Cardiac septum (tissue), 1 donor: ENCODE results near the gene MRNIP. TPM values are rescaled to one million over a fixed set of nuclear protein-coding genes. Genes with fewer than 3 reads are reported as not detected.

ENCODE experiments used
- microRNA-seq: library from miRNA; unstranded; fragments of <30 nt; microRNA quantifications from one replicate; pipeline ENCODE4 v1.2.0, GENCODE V29; 2020
- total RNA-seq: library from RNA; stranded (reverse); fragmentation: NEBNext Ultra II Directional; extraction: Animal tissue kit (Norgen Biotek cat#: 25700); gene quantifications from one replicate; pipeline ENCODE4 v1.2.1, GENCODE V29; 2021
- donor health status: DM: no; HTN: no; CAD: no.

Gene MRNIP
- total RNA-seq, 1 donor from 2014 or later: 15.3 TPM

Small RNAs within 50 kb of the gene (microRNA-seq; reads per million reads assigned to microRNA genes)
- 1.3 reads per million for gene MIR1229

Other genes starting within 250 kb of the MRNIP start
- 222 TPM for gene HNRNPH1, start 235.1 kb downstream of the MRNIP start, total RNA-seq
- gene CBY3, start 177.8 kb downstream of the MRNIP start, total RNA-seq: not detected
- 542 TPM for gene CANX, start 159.8 kb downstream of the MRNIP start, total RNA-seq
- gene MAML1, start 126.0 kb downstream of the MRNIP start, total RNA-seq: 13.2 TPM
- gene LTC4S, start 64.8 kb downstream of the MRNIP start, total RNA-seq: 12.8 TPM
- 160 TPM for gene MGAT4B, start 52.0 kb downstream of the MRNIP start, total RNA-seq
- gene SQSTM1, start 37.9 kb downstream of the MRNIP start, total RNA-seq: 372 TPM
- 41.3 TPM for gene TBC1D9B, start 49.1 kb upstream of the MRNIP start, total RNA-seq
- 33.7 TPM for gene RNF130, start 212.9 kb upstream of the MRNIP start, total RNA-seq